HG03432 (cell line): ENCODE data around the gene ITPRIPL2.

ENCODE experiments used
- ATAC-seq: cut with Tn5 transposase; IDR thresholded peaks from one replicate; pipeline ENCODE4 v1.9.1; 2021; ENCODE audit warnings: mild to moderate bottlenecking, moderate library complexity; ENCODE audit not compliant: unreplicated experiment

The ITPRIPL2 gene

GRCh38 chr16:19093631-19094541, 19.9 kb upstream of the ITPRIPL2 start:
- no peak for ATAC-seq

- ATAC-seq = no peak
Measured at GRCh38 chr16:19094542-19095365, 19.0 kb upstream of the ITPRIPL2 start.

- ATAC-seq = no peak
Measured at GRCh38 chr16:19095654-19096053, 18.1 kb upstream of the ITPRIPL2 start.

- no peak for ATAC-seq
Measured at GRCh38 chr16:19098173-19098572, 15.6 kb upstream of the ITPRIPL2 start.

GRCh38 chr16:19102187-19102872, 11.4 kb upstream of the ITPRIPL2 start:
- ATAC-seq = no peak

GRCh38 chr16:19104607-19105006, 9.2 kb upstream of the ITPRIPL2 start:
- no peak for ATAC-seq

GRCh38 chr16:19105131-19105530, 8.6 kb upstream of the ITPRIPL2 start:
- no peak for ATAC-seq

GRCh38 chr16:19105891-19106624, 7.7 kb upstream of the ITPRIPL2 start:
- no peak for ATAC-seq

- no peak for ATAC-seq
Measured at GRCh38 chr16:19106625-19107020, 7.1 kb upstream of the ITPRIPL2 start.

- no peak for ATAC-seq
Measured at GRCh38 chr16:19108409-19109287, 5.1 kb upstream of the ITPRIPL2 start.

GRCh38 chr16:19109288-19109664, 4.5 kb upstream of the ITPRIPL2 start:
- no peak for ATAC-seq

- no peak for ATAC-seq
Measured at GRCh38 chr16:19110537-19111360, 3.0 kb upstream of the ITPRIPL2 start.

GRCh38 chr16:19112099-19112407, 1.7 kb upstream of the ITPRIPL2 start:
- no peak for ATAC-seq

- ATAC-seq = peak; percentile 32
Measured at GRCh38 chr16:19114359-19115147, 789 bp downstream of the ITPRIPL2 start.

- no peak for ATAC-seq
Measured at GRCh38 chr16:19115148-19116021, 1.6 kb downstream of the ITPRIPL2 start.

- no peak for ATAC-seq
Measured at GRCh38 chr16:19116711-19117449, 3.1 kb downstream of the ITPRIPL2 start.
